GM13977 (cell line): ENCODE data around the gene SLC7A6.

Experiments used
- DNase-seq: peaks from one replicate; pipeline ENCODE4 v3.0.0; 2012; ENCODE audit warnings: low spot score
- CTCF ChIP-seq: IDR thresholded peaks from 2 replicates; pipeline ENCODE4 v1.5.1; 2012; ENCODE audit warnings: mild to moderate bottlenecking, control low read depth; ENCODE audit not compliant: insufficient read depth; ENCODE audit errors: extremely low read depth, missing control alignments
- in situ Hi-C: fragments of 300-500 bp; cut with MboI; formaldehyde crosslinking; loops from one replicate; pipeline ENCODE4 v1.12.0; 2022; ENCODE audit warnings: low sequenced_read_pairs, low pct_unique_long_range_greater_than_20kb, mixed read lengths, inconsistent platforms; ENCODE audit not compliant: unreplicated experiment

SLC7A6 gene

GRCh38 chr16:68298312-68298711, 34.0 kb downstream of the SLC7A6 start:
- no peak for TF ChIP-seq CTCF
- DNase-seq, result no peak
- in situ Hi-C loops, result no loop called here

- DNase-seq, result no peak
- in situ Hi-C loops, result no loop called here
- no peak for TF ChIP-seq CTCF
Observed at GRCh38 chr16:68298907-68299561, 34.7 kb downstream of the SLC7A6 start.

- in situ Hi-C loops, result no loop called here
- DNase-seq, result no peak
- TF ChIP-seq CTCF, result no peak
Observed at GRCh38 chr16:68299571-68300453, 35.5 kb downstream of the SLC7A6 start.

- no peak for DNase-seq
- in situ Hi-C loops, result no loop called here
- TF ChIP-seq CTCF, result no peak
Observed at GRCh38 chr16:68300734-68301459, 36.6 kb downstream of the SLC7A6 start.

GRCh38 chr16:68306633-68307032, 42.3 kb downstream of the SLC7A6 start:
- TF ChIP-seq CTCF, result no peak
- no peak for DNase-seq
- in situ Hi-C loops, result no loop called here

GRCh38 chr16:68309799-68310198, 45.5 kb downstream of the SLC7A6 start:
- no peak for TF ChIP-seq CTCF
- DNase-seq, result no peak
- in situ Hi-C loops, result no loop called here
